GM10248 (cell line): ENCODE data around the gene PHACTR1.

Source experiments
- CTCF ChIA-PET: fragments of 300-600 bp; sonication (Branson Sonifier 250); formaldehyde crosslinking; extraction: SDS; loops from one replicate; lab custom pipeline; 2021; ENCODE audit warnings: antibody characterized with exemption; lab: Yijun Ruan, JAX
- POLR2A ChIA-PET: fragments of 350-650 bp; sonication (Branson Sonifier 250); formaldehyde crosslinking; extraction: SDS; loops from one replicate; lab custom pipeline; 2020; ENCODE audit warnings: antibody characterized with exemption; lab: Yijun Ruan, JAX
- DNase-seq: peaks from one replicate; pipeline ENCODE4 v3.0.0; 2012; ENCODE audit errors: extremely low spot score
- TF ChIP-seq, protein P1 (sequence below): IDR thresholded peaks from 2 replicates; pipeline ENCODE4 v1.5.1; 2012; ENCODE audit warnings: mild to moderate bottlenecking, low read depth; ENCODE audit errors: extremely low read depth, missing control alignments, control extremely low read depth

PHACTR1 gene

DNA sequence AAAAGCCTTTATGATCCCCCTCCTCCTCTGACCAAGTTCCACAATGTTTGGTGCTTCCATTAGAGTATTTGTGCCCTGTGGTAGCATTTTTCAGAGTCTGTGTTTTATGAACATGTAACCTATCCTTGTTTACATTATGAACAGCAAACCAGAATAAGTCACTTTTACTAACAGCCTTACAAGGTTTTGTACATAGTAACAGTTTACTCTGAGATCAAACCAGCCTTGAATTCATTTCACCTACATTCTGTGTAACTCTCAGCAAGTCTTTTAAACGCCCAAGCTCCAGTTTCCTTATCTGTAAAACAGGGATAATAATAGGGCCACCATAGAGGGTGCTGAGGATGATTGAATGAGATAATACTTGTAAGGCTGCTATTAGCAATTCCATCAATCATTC, 175.0 kb downstream of the PHACTR1 start:
- POLR2A ChIA-PET: no interaction called here
- TF ChIP-seq, protein P1, sequence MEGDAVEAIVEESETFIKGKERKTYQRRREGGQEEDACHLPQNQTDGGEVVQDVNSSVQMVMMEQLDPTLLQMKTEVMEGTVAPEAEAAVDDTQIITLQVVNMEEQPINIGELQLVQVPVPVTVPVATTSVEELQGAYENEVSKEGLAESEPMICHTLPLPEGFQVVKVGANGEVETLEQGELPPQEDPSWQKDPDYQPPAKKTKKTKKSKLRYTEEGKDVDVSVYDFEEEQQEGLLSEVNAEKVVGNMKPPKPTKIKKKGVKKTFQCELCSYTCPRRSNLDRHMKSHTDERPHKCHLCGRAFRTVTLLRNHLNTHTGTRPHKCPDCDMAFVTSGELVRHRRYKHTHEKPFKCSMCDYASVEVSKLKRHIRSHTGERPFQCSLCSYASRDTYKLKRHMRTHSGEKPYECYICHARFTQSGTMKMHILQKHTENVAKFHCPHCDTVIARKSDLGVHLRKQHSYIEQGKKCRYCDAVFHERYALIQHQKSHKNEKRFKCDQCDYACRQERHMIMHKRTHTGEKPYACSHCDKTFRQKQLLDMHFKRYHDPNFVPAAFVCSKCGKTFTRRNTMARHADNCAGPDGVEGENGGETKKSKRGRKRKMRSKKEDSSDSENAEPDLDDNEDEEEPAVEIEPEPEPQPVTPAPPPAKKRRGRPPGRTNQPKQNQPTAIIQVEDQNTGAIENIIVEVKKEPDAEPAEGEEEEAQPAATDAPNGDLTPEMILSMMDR: no peak
- CTCF ChIA-PET: interaction anchor here (0.9 to 2.8 kb wide), 4 partner anchors 10 to 1308 kb away, joined by 3 to 9 read pairs (median 4); no protein-coding TSS in a partner anchor

DNA sequence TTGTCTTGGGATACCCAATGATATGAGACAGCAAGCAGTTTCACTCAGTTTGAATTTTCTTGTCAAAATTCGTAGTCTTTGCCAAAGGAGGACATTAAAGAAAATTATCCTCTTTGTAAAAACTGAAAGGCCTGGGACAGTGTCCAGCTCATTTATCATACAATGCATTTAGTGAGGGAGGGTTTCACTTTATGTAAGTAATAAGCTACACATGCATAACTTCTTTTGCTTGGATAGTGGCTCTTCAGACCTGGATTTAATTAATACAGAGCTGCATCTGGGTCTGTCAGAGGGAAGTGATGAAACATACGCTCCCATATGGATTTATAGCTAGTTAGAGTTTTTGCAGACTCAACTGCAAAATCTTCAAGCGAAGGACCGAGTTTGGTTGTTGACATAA, 175.6 kb downstream of the PHACTR1 start:
- no peak for DNase-seq
- ChIA-PET CTCF (interaction anchor here (0.9 to 2.8 kb wide), 8 partner anchors 11 to 1309 kb away, joined by 3 to 9 read pairs (median 6); no protein-coding TSS in a partner anchor), POLR2A (no interaction called here)
- TF ChIP-seq, protein P1: no peak

More for the DNA sequence above, 175.0 kb downstream of the PHACTR1 start:
- no peak for DNase-seq

DNA sequence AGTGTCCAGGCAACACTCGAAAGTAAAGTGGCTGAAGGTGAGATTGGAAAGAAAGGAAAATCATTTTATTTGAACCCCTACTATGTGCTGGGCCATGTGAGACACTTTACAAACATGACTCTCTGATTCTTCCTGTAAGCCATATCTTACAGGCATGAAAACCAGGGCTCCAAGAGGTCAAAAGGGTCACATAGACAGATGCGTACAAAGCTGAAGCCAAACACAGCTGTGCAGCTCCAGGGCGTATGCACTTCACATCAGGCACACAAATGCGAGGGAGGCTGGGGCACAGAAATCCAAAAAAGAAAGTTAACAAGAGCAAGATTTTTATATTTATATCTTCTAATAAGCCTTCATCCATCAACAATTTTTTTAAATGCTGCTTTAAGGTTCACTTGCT, 176.5 kb downstream of the PHACTR1 start:
- DNase-seq: no peak
- TF ChIP-seq, protein P1: no peak
- ChIA-PET CTCF (interaction anchor here (0.7 to 2.8 kb wide), 14 partner anchors 10 to 1309 kb away, joined by 3 to 9 read pairs (median 6); partner anchors contain the start of gene EDN1), POLR2A (no interaction called here)

DNA sequence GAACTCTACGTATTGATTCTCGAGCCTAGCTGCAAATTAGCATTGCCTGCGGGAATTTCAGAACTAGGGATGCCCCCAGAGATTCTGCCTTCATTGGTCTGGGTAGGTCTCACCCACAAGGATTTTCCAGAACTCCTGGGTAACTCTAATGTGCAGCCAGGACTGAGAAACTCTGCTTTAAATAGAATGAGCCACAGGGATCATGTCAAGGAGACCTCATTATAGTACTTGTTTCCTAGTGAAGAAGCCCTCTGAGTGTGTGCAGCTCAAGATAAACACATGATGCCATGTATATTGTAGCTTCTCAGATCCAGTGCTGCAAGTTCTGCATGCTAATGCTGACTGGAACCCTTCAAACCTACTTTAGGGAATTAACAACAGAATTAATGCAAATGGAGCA, 179.2 kb downstream of the PHACTR1 start:
- CTCF ChIA-PET: interaction anchor here (1.4 to 1.5 kb wide), 2 partner anchors 16 to 258 kb away, joined by 4 to 5 read pairs; no protein-coding TSS in a partner anchor
- TF ChIP-seq, protein P1: no peak
- POLR2A ChIA-PET: no interaction called here
- no peak for DNase-seq

DNA sequence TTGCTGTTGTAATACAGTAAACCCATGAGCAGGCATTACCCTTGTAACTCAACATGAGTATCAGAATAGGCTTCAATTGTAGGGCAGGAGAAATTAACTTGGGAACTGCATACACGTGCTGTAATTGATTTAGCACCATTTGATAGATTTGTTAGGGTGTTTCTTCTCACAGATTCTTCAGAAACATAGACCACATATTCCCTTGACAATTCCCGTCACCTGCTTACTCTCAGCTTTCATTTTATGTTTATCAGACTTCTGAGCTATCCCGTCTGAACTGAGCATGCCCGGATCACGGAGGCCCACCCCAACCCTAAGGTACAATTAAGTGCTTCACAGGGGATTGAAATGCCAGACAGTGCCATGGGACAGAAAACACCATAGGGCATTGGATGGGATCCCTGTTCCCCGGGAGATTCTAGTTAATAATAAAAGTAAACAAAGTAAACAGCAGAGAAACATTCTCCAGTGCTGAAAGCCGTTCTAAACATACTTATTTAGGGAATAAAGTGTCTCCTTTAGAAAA, 179.7 kb downstream of the PHACTR1 start:
- POLR2A ChIA-PET: no interaction called here
- no peak for DNase-seq
- TF ChIP-seq, protein P1: no peak
- CTCF ChIA-PET: no interaction called here

DNA sequence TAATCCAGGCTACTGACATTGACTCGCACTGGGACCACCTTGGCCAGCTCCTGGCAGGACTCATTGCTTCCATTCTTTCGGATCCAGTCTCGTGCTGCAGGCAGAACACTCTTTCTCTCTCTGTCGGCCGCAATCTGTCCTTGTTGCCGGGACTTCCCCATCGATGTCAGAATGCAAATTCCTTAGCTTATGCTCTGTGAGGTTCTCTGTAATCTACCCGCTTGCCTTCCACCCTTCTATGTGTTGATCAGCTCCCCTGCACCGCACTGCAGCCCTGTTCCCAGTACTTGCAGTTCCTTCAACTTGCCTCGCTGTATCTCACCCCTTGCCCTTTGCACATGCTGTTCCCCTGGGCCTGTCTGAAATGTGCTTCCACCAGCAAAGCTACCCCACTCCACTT, 182.0 kb downstream of the PHACTR1 start:
- no peak for DNase-seq
- TF ChIP-seq, protein P1: no peak
- ChIA-PET CTCF (interaction anchor here (0.6 to 1.6 kb wide), 3 partner anchors 14 to 30 kb away, joined by 3 to 7 read pairs (median 3); no protein-coding TSS in a partner anchor), POLR2A (no interaction called here)
